Peyer's patch (tissue), 4 donors: ENCODE measurements around the gene SYNGAP1. TPM values are rescaled to one million over a fixed set of nuclear protein-coding genes. Genes with fewer than 3 reads are reported as not detected.

ENCODE experiments used
- DNase-seq, 3 donors: peaks; one replicate each; pipeline ENCODE4 v3.0.0-alpha.2; 2017 to 2019
- H3K27ac ChIP-seq, 4 donors: fragments of 200-600 bp; sonication (generic); one replicate each; pipeline ENCODE4 v1.5.1; 2016 to 2019
- H3K27me3 ChIP-seq, 2 donors: fragments of 200-600 bp; sonication (generic); one replicate each; pipeline ENCODE4 v1.5.1; 2019
- H3K36me3 ChIP-seq, 3 donors: fragments of 200-600 bp; sonication (generic); one replicate each; pipeline ENCODE4 v1.5.1; 2016 to 2019
- H3K4me1 ChIP-seq, 4 donors: fragments of 200-600 bp; sonication (generic); one replicate each; pipeline ENCODE4 v1.5.1; 2016 to 2019
- H3K4me3 ChIP-seq, 4 donors: fragments of 200-600 bp; sonication (generic); 1 replicate in 3 of 4; 2 replicates in 1 of 4; pipeline ENCODE4 v1.5.1; 2016 to 2019; ENCODE audit warnings: mild to moderate bottlenecking in 1 of 4
- H3K9me3 ChIP-seq, 4 donors: fragments of 200-600 bp; sonication (generic); one replicate each; pipeline ENCODE4 v1.5.1; 2016 to 2019; ENCODE audit warnings: mild to moderate bottlenecking in 1 of 4
- POLR2A ChIP-seq, 2 donors: fragments of 450-650 bp; IDR thresholded peaks; one replicate each; pipeline ENCODE4 v1.5.1; 2017; ENCODE audit warnings: antibody characterized with exemption in 2 of 2, mild to moderate bottlenecking in 2 of 2, moderate library complexity in 2 of 2
- small RNA-seq, 2 donors: library from RNA; depleted of rRNA; stranded (forward); fragments of <200 nt; gene quantifications; one replicate each; pipeline ENCODE3, GENCODE V24; 2016
- total RNA-seq, 4 donors: library from RNA; depleted of rRNA; stranded (reverse); fragments of >200 nt; gene quantifications; one replicate each; pipeline ENCODE4 v1.1.0, GENCODE V29; 2016
- TF ChIP-seq, protein P1 (sequence below), 6 experiments: fragments of 450-650 bp in 4 of 6; fragments of 200-600 bp in 2 of 6; sonication (generic) in 1 of 6; IDR thresholded peaks; one replicate each; pipeline ENCODE4 v1.5.1; 2017 to 2019; ENCODE audit warnings: antibody characterized with exemption in 6 of 6, mild to moderate bottlenecking in 3 of 6, moderate library complexity in 1 of 6

SYNGAP1 gene
- total RNA-seq, 4 donors from 2014 or later, result 5.4 to 42.1 (median 15.0) TPM

DNA sequence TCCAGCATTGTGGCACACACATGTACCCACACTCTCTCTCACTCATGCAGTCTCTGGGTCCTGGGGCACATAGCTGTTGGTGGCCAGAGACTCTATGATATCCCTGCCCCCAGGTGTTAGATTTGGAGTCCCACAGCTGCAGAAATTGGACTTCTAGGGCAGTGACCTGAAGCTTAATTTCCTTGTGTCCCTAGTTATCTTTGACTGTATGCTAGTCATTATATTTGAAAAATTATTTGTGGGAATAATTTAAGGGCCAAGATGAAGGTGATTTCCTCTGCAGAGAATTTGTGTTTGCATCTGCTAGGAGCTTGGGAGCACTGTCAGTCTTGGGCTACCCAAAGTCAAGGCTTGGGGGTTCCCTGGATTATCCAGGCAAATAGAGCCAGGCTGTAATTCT is 84.6 kb downstream of the SYNGAP1 start:
- no peaks in the 10 kb centered on the region for H3K36me3 ChIP-seq
- no peak for DNase-seq

More for the DNA sequence above, 84.6 kb downstream of the SYNGAP1 start:
- no peaks in the 10 kb centered on the region for H3K27me3 ChIP-seq
- H3K4me3 ChIP-seq, result no peak overlapping the region
- no peaks in the 10 kb centered on the region for H3K4me1 ChIP-seq
- no peaks in the 10 kb centered on the region for H3K9me3 ChIP-seq
- TF ChIP-seq, protein P1, sequence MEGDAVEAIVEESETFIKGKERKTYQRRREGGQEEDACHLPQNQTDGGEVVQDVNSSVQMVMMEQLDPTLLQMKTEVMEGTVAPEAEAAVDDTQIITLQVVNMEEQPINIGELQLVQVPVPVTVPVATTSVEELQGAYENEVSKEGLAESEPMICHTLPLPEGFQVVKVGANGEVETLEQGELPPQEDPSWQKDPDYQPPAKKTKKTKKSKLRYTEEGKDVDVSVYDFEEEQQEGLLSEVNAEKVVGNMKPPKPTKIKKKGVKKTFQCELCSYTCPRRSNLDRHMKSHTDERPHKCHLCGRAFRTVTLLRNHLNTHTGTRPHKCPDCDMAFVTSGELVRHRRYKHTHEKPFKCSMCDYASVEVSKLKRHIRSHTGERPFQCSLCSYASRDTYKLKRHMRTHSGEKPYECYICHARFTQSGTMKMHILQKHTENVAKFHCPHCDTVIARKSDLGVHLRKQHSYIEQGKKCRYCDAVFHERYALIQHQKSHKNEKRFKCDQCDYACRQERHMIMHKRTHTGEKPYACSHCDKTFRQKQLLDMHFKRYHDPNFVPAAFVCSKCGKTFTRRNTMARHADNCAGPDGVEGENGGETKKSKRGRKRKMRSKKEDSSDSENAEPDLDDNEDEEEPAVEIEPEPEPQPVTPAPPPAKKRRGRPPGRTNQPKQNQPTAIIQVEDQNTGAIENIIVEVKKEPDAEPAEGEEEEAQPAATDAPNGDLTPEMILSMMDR (IDR thresholded peaks at IDR 0.05), result no peak
- TF ChIP-seq POLR2A (IDR thresholded peaks at IDR 0.05), result no peak
- no peak overlapping the region for H3K27ac ChIP-seq

Small RNA genes within 50 kb of the gene (small RNA-seq; reads per million reads assigned to genes)
- gene RPL35AP4 (0 reads per million in 2 donors), gene ZBTB9 (0 reads per million in 2 donors)

Other genes starting within 250 kb of the SYNGAP1 start
- gene COL11A2, start 227.6 kb upstream of the SYNGAP1 start, total RNA-seq, result 1 to 10 TPM in 1 of 4 donors, under 1 TPM in 2, not detected in 1; 0.18 to 2.5 (median 0.54) TPM
- gene RXRB, start 219.4 kb upstream of the SYNGAP1 start, total RNA-seq, result 10 to 100 TPM; 23.1 to 56.7 (median 36.6) TPM
- 10 to 100 TPM; 33.8 to 99.0 (median 55.0) TPM for gene SLC39A7, start 219.2 kb upstream of the SYNGAP1 start, total RNA-seq
- gene HSD17B8, start 215.4 kb upstream of the SYNGAP1 start, total RNA-seq, result 10 to 100 TPM; 26.4 to 58.0 (median 44.0) TPM
- 10 to 100 TPM; 18.2 to 38.0 (median 20.7) TPM for gene RING1, start 211.6 kb upstream of the SYNGAP1 start, total RNA-seq
- 100 to 1,000 TPM in 2 of 4 donors, 10 to 100 TPM in 2; 56.7 to 132 (median 95.8) TPM for gene VPS52, start 148.2 kb upstream of the SYNGAP1 start, total RNA-seq
- gene RPS18, start 148.0 kb upstream of the SYNGAP1 start, total RNA-seq, result 1,000 to 10,000 TPM in 2 of 4 donors, 100 to 1,000 TPM in 2; 697 to 1,875 (median 903) TPM
- gene B3GALT4, start 142.9 kb upstream of the SYNGAP1 start, total RNA-seq, result 10 to 100 TPM in 3 of 4 donors, 1 to 10 TPM in 1; 8.3 to 33.1 (median 28.5) TPM
- gene WDR46, start 130.8 kb upstream of the SYNGAP1 start, total RNA-seq, result 100 to 1,000 TPM in 1 of 4 donors, 10 to 100 TPM in 3; 22.1 to 102 (median 34.3) TPM
- gene PFDN6, start 130.5 kb upstream of the SYNGAP1 start, total RNA-seq, result 10 to 100 TPM; 12.4 to 24.8 (median 14.4) TPM
- gene RGL2, start 121.1 kb upstream of the SYNGAP1 start, total RNA-seq, result 10 to 100 TPM; 15.4 to 89.1 (median 39.4) TPM
- gene TAPBP, start 106.0 kb upstream of the SYNGAP1 start, total RNA-seq, result 100 to 1,000 TPM in 3 of 4 donors, 10 to 100 TPM in 1; 73.4 to 324 (median 204) TPM
- 10 to 100 TPM; 11.6 to 27.6 (median 20.2) TPM for gene ZBTB22, start 102.3 kb upstream of the SYNGAP1 start, total RNA-seq
- gene DAXX, start 97.1 kb upstream of the SYNGAP1 start, total RNA-seq, result 10 to 100 TPM; 40.1 to 86.6 (median 45.9) TPM
- gene KIFC1, start 28.2 kb upstream of the SYNGAP1 start, total RNA-seq, result 10 to 100 TPM; 10.9 to 28.1 (median 18.3) TPM
- gene PHF1, start 9.1 kb upstream of the SYNGAP1 start, total RNA-seq, result 10 to 100 TPM; 46.8 to 86.1 (median 77.3) TPM
- gene CUTA, start 2.0 kb upstream of the SYNGAP1 start, total RNA-seq, result 100 to 1,000 TPM in 2 of 4 donors, 10 to 100 TPM in 2; 43.7 to 134 (median 96.2) TPM
- gene ZBTB9, start 34.5 kb downstream of the SYNGAP1 start, total RNA-seq, result 1 to 10 TPM in 2 of 4 donors, under 1 TPM in 1, not detected in 1; 0.70 to 5.0 (median 2.6) TPM
- 10 to 100 TPM; 28.9 to 71.7 (median 66.3) TPM for gene BAK1, start 160.2 kb downstream of the SYNGAP1 start, total RNA-seq
- gene ITPR3, start 201.3 kb downstream of the SYNGAP1 start, total RNA-seq, result 100 to 1,000 TPM; 139 to 250 (median 182) TPM